ENCODE measurements around the gene CNN1. TPM values are rescaled to one million over a fixed set of nuclear protein-coding genes. Genes with fewer than 3 reads are reported as not detected.
A peak's percentile ranks its signal among the peaks of the same experiment; 100 is the strongest.

CNN1 gene
- total and polyA plus RNA-seq, 9 of the 15 experiments (the other 6 are each of a cell fraction or from before 2014, with no cell fraction given) = 0.23 to 10.6 (median 5.2) TPM

GRCh38 chr19:11597202-11598102 lies 58.8 kb downstream of the CNN1 start, which contains the start of gene ZNF627:
ZNF627 (plus strand) TSS chr19:11597483; CDS start chr19:11597628, 145 bp downstream.
- ChIA-PET POLR2A (interaction anchor here (0.5 to 0.9 kb wide), 7 partner anchors 23 to 217 kb away, joined by 3 to 5 read pairs (median 3); partner anchors contain the start of gene ECSIT), CTCF (ENCODE audit: low intra/inter-chr PET ratio) (interaction anchor here (0.6 kb wide), 1 partner anchor 37 kb away, joined by 4 read pairs; no protein-coding TSS in a partner anchor)
- H3K27me3 ChIP-seq (ENCODE audit: control insufficient read depth in 2 of 2, insufficient read depth in 2 of 2, low read length in 2 of 2) = no peaks in the 10 kb centered on the region
- under 1% methylated on average over 52 of the region's 67 CpGs for WGBS (ENCODE audit: insufficient coverage, low coverage, missing lambda C conversion rate)
- BruUV-seq (replicated peaks) = no TSS peak
- no peaks in the 10 kb centered on the region for H3K9me1 ChIP-seq (ENCODE audit: control insufficient read depth, insufficient read depth, low read length)
- peaks cover 5% of the 10 kb centered on the region; the same call in 1 of the 2 replicates for H3K9me3 ChIP-seq (replicated peaks; ENCODE audit: control insufficient read depth, insufficient read depth, low read depth, low read length)
- H3K4me1 ChIP-seq (replicated peaks in 1 of 2; ENCODE audit: control insufficient read depth in 2 of 2, insufficient read depth in 2 of 2, low read length in 2 of 2) = peaks cover 7 to 15% of the 10 kb centered on the region in 2 experiments
- peak; percentile 98 for FAIRE-seq
- peak within 1 kb of the TSS; percentile 96 to 98 for H3K9ac ChIP-seq (ENCODE audit: insufficient read depth in 1 of 2, low read depth in 2 of 2, low read length in 2 of 2)
- no peaks in the 10 kb centered on the region for H4K20me1 ChIP-seq (replicated peaks; ENCODE audit: control insufficient read depth, insufficient read depth, low read length)
- H3K27ac ChIP-seq (ENCODE audit: extremely low read depth, low read depth, low read length) = peak within 1 kb of the TSS; percentile 97
- peak within 1 kb of the TSS; percentile 96 for H2AFZ ChIP-seq (ENCODE audit: low read depth, low read length)
- H3K4me3 ChIP-seq = peak within 1 kb of the TSS; percentile 89
- in situ Hi-C loops (cut with MboI) = no loop called here
- peak; percentile 98 for ATAC-seq
- peak; percentile 97 to 99 (median 98) for DNase-seq (ENCODE audit: extremely low read depth in 1 of 4, low spot score in 3 of 4)
- peaks cover 21% of the 10 kb centered on the region for H3K36me3 ChIP-seq (ENCODE audit: control insufficient read depth, insufficient read depth, low read length)
- peak within 1 kb of the TSS; percentile 88 for H3K4me2 ChIP-seq (ENCODE audit: insufficient read depth, low read length)
- peaks cover 49% of the 10 kb centered on the region for H3K79me2 ChIP-seq (ENCODE audit: control insufficient read depth, insufficient read depth, low read length)
- intact Hi-C loops (cut with micrococcal nuclease) = no loop called here
- TF ChIP-seq PHF21A (IDR thresholded peaks at IDR 0.05; ENCODE audit: borderline replicate concordance, low read depth) = no peak
- peak; percentile 59 for TF ChIP-seq SMARCA4 (IDR thresholded peaks at IDR 0.05)
- no peak for TF ChIP-seq HDAC8 (tag; IDR thresholded peaks at IDR 0.05)
- TF ChIP-seq NONO (IDR thresholded peaks at IDR 0.05; ENCODE audit: low read depth in 2 of 2, low read length in 1 of 2) = 0 out of 4 replicates have a peak, but pooled peaks of 1 of the 2 experiments have one; percentile 73
- peak; percentile 20 for TF ChIP-seq HMGN3 (IDR thresholded peaks at IDR 0.05; ENCODE audit: borderline replicate concordance, extremely low read depth, insufficient read length, low read depth, low read length)
- peak; percentile 72; the same call in 1 of the 2 replicates for TF ChIP-seq GTF2F1 (IDR thresholded peaks at IDR 0.05; ENCODE audit: low read depth, low read length)
- peak; percentile 10 for TF ChIP-seq NEUROD1 (IDR thresholded peaks at IDR 0.05; ENCODE audit: borderline replicate concordance, low read depth, low read length, partially characterized antibody)
- TF ChIP-seq NFATC3 (IDR thresholded peaks at IDR 0.05) = no peak
- peak; percentile 15; the same call in 1 of the 2 replicates for TF ChIP-seq E2F1 (CRISPR knock-in tag; IDR thresholded peaks at IDR 0.05)
- TF ChIP-seq RFX5 (IDR thresholded peaks at IDR 0.05; ENCODE audit: low read depth, low read length) = no peak
- TF ChIP-seq CTCFL (IDR thresholded peaks at IDR 0.05; ENCODE audit: borderline replicate concordance, insufficient read depth, low read depth, low read length, poor library complexity, severe bottlenecking) = peak; percentile 22
- TF ChIP-seq SNAPC5 (CRISPR knock-in tag; IDR thresholded peaks at IDR 0.05) = no peak
- peak; percentile 69 for TF ChIP-seq CXXC5 (CRISPR knock-in tag; IDR thresholded peaks at IDR 0.05)
- TF ChIP-seq MTA3 (IDR thresholded peaks at IDR 0.05; ENCODE audit: borderline replicate concordance) = peak; percentile 90; the same call in 1 of the 2 replicates
- peak; percentile 71; the same call in 1 of the 2 replicates for TF ChIP-seq POLR2AphosphoS2 (IDR thresholded peaks at IDR 0.05; ENCODE audit: low read length)
- TF ChIP-seq RB1 (IDR thresholded peaks at IDR 0.05; ENCODE audit: low read depth) = peak; percentile 77
